NT2/D1 (cell line): ENCODE results near the gene RYR2.
A peak's percentile ranks its signal among the peaks of the same experiment; 100 is the strongest.

Experiments used
- DNase-seq: peaks from one replicate; pipeline ENCODE4 v3.0.0-alpha.2; 2011; ENCODE audit warnings: low read depth, low spot score
- H3K27me3 ChIP-seq: 2 replicates; pipeline ENCODE4 v1.6.0; 2011; ENCODE audit warnings: mild to moderate bottlenecking; ENCODE audit not compliant: insufficient read length, insufficient read depth
- H3K36me3 ChIP-seq: 2 replicates; pipeline ENCODE4 v1.6.1; 2011; ENCODE audit warnings: mild to moderate bottlenecking, low read length, mixed read lengths; ENCODE audit not compliant: insufficient read depth, insufficient read length
- H3K4me1 ChIP-seq: 2 replicates; pipeline ENCODE4 v1.5.1; 2011; ENCODE audit not compliant: insufficient read depth, insufficient read length
- H3K4me3 ChIP-seq: 2 replicates; pipeline ENCODE4 v1.5.1; 2011; ENCODE audit warnings: low read depth; ENCODE audit not compliant: insufficient read length
- H3K9ac ChIP-seq: 2 replicates; pipeline ENCODE4 v1.6.0; 2011; ENCODE audit warnings: low read depth; ENCODE audit not compliant: insufficient read length
- H3K9me3 ChIP-seq: 2 replicates; pipeline ENCODE4 v1.5.1; 2011; ENCODE audit warnings: mild to moderate bottlenecking, low read length; ENCODE audit not compliant: insufficient read depth
- SUZ12 ChIP-seq: IDR thresholded peaks from 2 replicates; pipeline ENCODE4 v1.6.1; 2011; ENCODE audit not compliant: insufficient read length, insufficient read depth; ENCODE audit errors: extremely low read depth
- YY1 ChIP-seq: IDR thresholded peaks from 2 replicates; pipeline ENCODE4 v1.6.1; 2011; ENCODE audit not compliant: insufficient read length, insufficient read depth
- ZNF274 ChIP-seq: IDR thresholded peaks from 2 replicates; pipeline ENCODE4 v1.6.1; 2011; ENCODE audit warnings: mild to moderate bottlenecking, low read depth, low read length

RYR2 gene

GRCh38 chr1:237197470-237198425 lies 155.8 kb downstream of the RYR2 start:
- Histone ChIP-seq H3K4me3 (no peak overlapping the region), H3K9me3 (no peaks in the 10 kb centered on the region), H3K27me3 (no peaks in the 10 kb centered on the region), H3K9ac (no peak overlapping the region), H3K36me3 (no peaks in the 10 kb centered on the region), H3K4me1 (no peaks in the 10 kb centered on the region)
- no peak for TF ChIP-seq SUZ12
- DNase-seq: peak; percentile 47

DNA sequence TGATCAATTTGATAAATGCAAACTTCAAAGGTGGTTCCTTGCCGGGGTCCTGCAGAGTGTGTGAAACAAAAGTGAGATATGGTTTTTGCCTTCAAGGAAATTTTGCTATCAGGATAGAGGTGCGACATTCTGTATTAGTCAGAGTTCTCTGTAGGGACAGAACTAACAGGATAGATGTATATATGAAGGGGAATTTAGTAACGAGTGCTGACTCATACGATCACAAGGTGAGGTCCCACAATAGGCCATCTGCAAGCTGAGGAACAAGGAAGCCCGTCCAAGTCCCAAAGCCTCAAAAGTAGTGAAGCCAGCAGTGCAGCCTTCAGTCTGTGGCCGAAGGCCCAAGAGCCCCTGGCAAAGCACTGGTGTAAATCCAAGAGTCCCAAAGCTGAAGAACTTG lies 157.0 kb downstream of the RYR2 start:
- no peak overlapping the region for H3K4me3 ChIP-seq
- H3K27me3 ChIP-seq: no peaks in the 10 kb centered on the region
- H3K36me3 ChIP-seq: no peaks in the 10 kb centered on the region
- no peaks in the 10 kb centered on the region for H3K9me3 ChIP-seq
- no peak for TF ChIP-seq YY1
- no peak for TF ChIP-seq ZNF274
- TF ChIP-seq SUZ12: no peak
- no peak for DNase-seq
- no peak overlapping the region for H3K9ac ChIP-seq
- H3K4me1 ChIP-seq: no peaks in the 10 kb centered on the region

DNA sequence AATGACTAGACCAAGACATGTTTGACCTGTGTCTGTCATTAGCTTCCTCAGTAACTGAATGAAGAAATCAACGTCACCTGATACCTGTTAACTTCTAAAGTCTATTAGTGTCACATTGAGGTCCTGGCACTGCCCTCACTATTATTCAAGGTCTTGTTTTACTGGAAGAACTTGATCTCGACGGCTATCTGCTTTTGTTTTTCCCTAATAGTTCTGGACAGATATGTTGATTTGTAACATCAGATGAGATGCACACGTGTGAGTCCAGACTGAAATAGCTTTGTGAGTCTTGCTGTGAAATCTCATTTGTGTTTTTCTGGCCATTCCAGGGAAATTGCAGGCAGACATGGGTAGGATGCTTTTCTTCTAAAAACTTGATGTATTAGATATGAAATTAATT lies 159.2 kb downstream of the RYR2 start:
- no peaks in the 10 kb centered on the region for H3K36me3 ChIP-seq
- no peaks in the 10 kb centered on the region for H3K9me3 ChIP-seq
- no peaks in the 10 kb centered on the region for H3K4me1 ChIP-seq
- TF ChIP-seq ZNF274 (no peak), SUZ12 (no peak)
- DNase-seq: no peak
- H3K27me3 ChIP-seq: no peaks in the 10 kb centered on the region
- H3K4me3 ChIP-seq: no peak overlapping the region
- no peak overlapping the region for H3K9ac ChIP-seq

- no peak for DNase-seq
- H3K4me3 ChIP-seq: no peak overlapping the region
- TF ChIP-seq YY1 (no peak), SUZ12 (no peak), ZNF274 (no peak)
- no peaks in the 10 kb centered on the region for H3K27me3 ChIP-seq
- H3K36me3 ChIP-seq: no peaks in the 10 kb centered on the region
- H3K9ac ChIP-seq: no peak overlapping the region
- no peaks in the 10 kb centered on the region for H3K4me1 ChIP-seq
- H3K9me3 ChIP-seq: no peaks in the 10 kb centered on the region
Observed at GRCh38 chr1:237204841-237205240, 162.9 kb downstream of the RYR2 start.

DNA sequence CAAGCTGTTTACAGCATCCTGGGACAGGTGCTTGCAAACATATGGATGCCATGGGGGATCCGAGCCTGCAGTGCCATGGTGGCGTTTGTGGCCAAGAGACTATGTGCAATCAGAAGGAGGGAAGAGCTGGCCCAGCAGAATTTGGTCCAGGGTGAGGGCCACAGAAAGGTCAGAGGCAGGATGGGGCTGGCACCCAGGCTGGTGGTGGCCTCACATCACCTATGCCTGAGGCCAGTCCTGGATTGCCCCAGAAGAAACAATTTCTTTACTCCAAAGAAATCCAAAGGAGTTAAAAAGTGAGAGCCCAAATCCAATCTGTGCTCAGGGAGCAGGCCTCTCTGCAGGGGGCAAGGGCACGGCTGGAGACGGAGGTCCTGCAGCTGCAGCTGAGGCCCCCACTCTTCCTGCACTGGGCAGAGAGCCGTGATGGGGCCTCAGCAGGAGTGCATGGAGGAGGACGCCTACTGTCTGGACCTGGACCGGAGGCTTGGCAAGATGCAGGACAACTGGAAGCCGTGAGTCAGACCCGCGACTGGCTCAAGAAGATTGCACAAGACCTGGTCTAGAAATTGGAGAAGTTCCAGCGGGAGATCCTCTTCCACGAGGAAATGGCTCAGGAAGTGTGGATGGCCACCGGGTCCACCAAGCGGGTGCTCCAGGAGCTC lies 163.5 kb downstream of the RYR2 start:
- TF ChIP-seq ZNF274 (no peak), YY1 (no peak), SUZ12 (no peak)
- Histone ChIP-seq H3K9me3 (no peaks in the 10 kb centered on the region), H3K4me1 (no peaks in the 10 kb centered on the region), H3K36me3 (no peaks in the 10 kb centered on the region), H3K9ac (no peak overlapping the region), H3K27me3 (no peaks in the 10 kb centered on the region), H3K4me3 (no peak overlapping the region)
- DNase-seq: no peak

DNA sequence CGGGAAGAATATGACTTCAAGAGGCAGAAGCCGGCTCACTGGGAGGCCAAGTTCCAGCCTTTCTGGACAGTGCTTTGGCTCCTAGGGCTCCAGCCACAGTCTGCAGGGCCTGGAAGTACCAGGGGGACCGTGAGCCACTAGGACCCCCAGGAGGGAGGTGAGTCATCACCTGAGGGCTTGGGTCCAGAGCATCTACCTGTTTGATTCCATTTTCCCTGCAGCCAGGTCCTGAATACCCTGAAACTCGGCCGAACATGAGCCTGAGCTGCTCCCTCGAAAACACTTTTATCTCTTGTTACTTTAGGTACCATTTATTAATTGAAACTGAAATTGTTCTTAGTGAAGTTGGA lies 164.1 kb downstream of the RYR2 start:
- Histone ChIP-seq H3K9me3 (no peaks in the 10 kb centered on the region), H3K27me3 (no peaks in the 10 kb centered on the region), H3K9ac (no peak overlapping the region), H3K4me1 (no peaks in the 10 kb centered on the region), H3K4me3 (no peak overlapping the region), H3K36me3 (no peaks in the 10 kb centered on the region)
- no peak for TF ChIP-seq YY1
- TF ChIP-seq SUZ12: no peak
- TF ChIP-seq ZNF274: no peak
- DNase-seq: no peak

GRCh38 chr1:237211031-237211430 lies 169.0 kb downstream of the RYR2 start:
- H3K4me1 ChIP-seq: no peaks in the 10 kb centered on the region

More at GRCh38 chr1:237211031-237211430, 169.0 kb downstream of the RYR2 start:
- H3K36me3 ChIP-seq: no peaks in the 10 kb centered on the region
- no peaks in the 10 kb centered on the region for H3K27me3 ChIP-seq
- H3K4me3 ChIP-seq: no peak overlapping the region
- no peaks in the 10 kb centered on the region for H3K9me3 ChIP-seq
- no peak for DNase-seq
- no peak overlapping the region for H3K9ac ChIP-seq
- no peak for TF ChIP-seq SUZ12
- no peak for TF ChIP-seq YY1
